ENCODE data around the gene ELK4.

GRCh38 chr1:205561501-205562203 lies 70.2 kb downstream of the ELK4 start:
- TF ChIP-seq CTCF (IDR thresholded peaks at IDR 0.05) (no peak), POLR2A (IDR thresholded peaks at IDR 0.05) (no peak)

Data from thyroid gland (tissue), 4 donors.